Tibial nerve (tissue), 4 donors: ENCODE measurements around the gene USP5.

Experiments used
- CTCF ChIP-seq, 5 experiments: fragments of 200-600 bp in 3 of 5; fragments of 450-650 bp in 2 of 5; sonication (generic) in 3 of 5; IDR thresholded peaks; one replicate each; pipeline ENCODE4 v1.5.1; 2016 to 2019; ENCODE audit warnings: antibody characterized with exemption in 5 of 5, mild to moderate bottlenecking in 3 of 5, moderate library complexity in 2 of 5
- EP300 ChIP-seq, 2 donors: sonication (generic); formaldehyde crosslinking; IDR thresholded peaks; one replicate each; pipeline ENCODE4 v1.6.1; 2017; ENCODE audit warnings: antibody characterized with exemption in 2 of 2, mild to moderate bottlenecking in 1 of 2
- POLR2A ChIP-seq, 2 donors: fragments of 450-650 bp; IDR thresholded peaks; one replicate each; pipeline ENCODE4 v1.6.1; 2017; ENCODE audit warnings: antibody characterized with exemption in 2 of 2, mild to moderate bottlenecking in 2 of 2, moderate library complexity in 2 of 2

- TF ChIP-seq CTCF (IDR thresholded peaks at IDR 0.05) (no peak), POLR2A (IDR thresholded peaks at IDR 0.05) (no peak), EP300 (IDR thresholded peaks at IDR 0.05) (no peak)
Observed at GRCh38 chr12:6909421-6910145, 57.6 kb downstream of the USP5 start.
